Measurements from ENCODE around the gene CNIH2.

CNIH2 gene

DNA sequence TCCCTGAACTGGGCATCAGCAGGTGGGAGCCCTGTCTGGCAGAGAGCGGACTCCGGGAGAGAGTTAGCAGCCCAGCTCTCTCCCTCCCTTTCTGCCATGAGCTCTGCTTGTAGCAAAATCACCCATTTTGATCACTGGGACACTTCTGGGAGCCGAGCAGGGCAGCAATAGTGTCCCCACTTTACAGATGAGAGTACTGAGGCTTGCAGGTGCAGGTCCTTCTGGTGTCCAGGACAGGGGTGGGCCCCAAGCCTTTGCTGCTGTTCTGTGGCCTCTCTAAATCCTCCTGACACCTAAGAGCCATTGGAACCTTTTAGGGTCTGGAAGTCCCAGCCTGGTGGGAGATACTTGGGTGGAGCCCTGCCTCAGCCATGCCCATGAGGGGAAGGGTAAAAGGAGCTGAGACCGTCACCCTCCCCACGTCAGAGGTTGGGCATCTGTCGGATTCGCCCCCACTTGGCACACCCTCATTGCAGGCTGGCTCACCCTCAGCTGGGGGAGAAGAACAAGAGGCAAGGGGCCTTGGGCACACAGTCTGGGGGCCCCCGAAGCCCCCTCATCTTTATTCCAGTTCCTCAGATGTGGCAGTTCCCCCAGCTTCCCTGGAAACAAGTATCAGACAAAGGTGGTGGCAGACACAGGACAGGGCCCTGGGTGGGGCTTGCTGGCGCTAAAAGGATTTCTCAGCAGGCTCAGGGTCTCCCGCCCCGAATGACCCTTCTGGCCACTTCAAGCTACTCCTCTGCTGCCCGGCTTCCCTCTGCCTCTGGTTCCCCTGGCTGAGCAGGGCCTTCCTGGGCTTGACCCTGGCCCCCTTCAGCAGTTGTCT lies 53.8 kb downstream of the CNIH2 start:
- DNase-seq (ENCODE audit: low spot score): no peak

DNA sequence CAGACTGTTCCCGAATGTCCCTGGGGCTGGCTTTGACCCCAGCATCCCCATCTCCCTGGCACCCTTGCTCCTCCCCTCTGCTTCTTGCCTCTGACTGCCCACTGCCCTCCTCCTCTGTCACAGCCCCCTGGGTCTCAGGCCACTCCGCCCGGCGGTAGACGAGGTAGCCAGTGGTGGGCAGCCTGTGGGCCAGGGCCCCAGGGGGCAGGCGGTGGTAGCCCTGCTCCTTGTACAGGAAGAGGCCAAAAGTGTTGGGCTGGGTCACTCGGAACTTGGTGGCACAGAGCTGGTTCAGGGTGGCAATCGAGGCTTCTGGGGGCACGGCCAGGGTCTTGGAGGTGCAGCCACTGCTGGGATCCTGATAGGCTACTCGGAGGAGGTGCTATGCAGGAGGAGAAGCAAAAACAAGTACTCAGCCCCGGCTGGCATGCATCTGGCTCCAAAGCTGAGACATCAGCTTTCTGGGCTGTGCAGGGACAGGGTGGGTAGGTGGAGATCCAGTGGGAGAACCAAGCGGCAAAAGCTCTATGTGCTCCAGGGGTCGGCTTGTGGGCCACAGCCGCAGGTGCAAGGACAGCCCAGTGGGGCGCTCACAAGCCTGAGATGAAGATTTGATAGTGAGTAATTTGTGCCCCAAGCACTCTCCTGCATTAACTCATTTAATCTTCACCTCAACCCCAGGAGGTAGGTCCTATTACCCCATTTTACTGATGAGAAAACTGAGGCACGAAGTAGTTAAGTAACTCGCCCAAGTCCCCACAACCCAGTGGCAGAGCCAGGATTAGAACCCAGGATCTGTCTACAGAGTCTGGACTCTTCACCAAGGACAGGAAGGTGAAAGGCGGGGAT lies 54.6 kb downstream of the CNIH2 start:
- no peak for DNase-seq (ENCODE audit: low spot score)

DNA sequence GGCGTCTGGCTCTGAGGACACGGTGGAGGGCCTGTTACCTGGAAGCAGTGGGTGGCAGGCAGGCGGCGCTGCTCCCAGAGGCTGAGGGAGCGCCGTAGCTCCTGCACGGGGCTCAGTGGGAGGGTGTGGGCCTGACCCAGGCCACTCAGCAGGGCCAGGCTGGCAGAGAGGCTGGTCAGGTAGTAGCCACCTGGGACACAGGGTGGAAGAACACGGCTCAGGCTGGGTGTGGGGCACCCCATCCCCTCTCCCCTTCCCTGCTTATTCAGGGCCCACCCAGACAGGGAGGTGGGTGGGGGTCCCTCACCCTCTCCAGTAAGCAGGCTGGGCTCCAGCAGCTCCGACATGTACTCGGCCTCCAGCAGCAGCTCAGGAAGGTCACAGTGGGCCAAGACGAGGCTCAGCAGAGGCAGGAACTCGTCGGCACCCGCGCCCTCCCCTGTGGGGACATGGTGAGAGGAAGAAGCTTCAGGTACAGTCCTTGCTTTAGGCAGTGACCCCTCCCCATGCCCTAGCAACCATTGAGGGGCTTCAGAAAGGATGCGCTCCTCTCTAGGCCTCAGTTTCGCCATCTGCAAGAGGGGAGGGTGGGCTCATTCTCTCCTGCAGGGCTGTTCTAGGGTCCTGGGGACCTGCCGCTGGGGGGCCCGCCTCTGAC lies 55.4 kb downstream of the CNIH2 start:
- DNase-seq (ENCODE audit: low spot score): no peak
